Aorta (tissue), 5 donors: ENCODE data around the gene MYO3B. TPM values are rescaled to one million over a fixed set of nuclear protein-coding genes. Genes with fewer than 3 reads are reported as not detected.
A peak's percentile ranks its signal among the peaks of the same experiment; 100 is the strongest.

Source experiments
- ATAC-seq: fragments of 200-7000 bp; cut with Tn5 transposase; one replicate; pipeline ENCODE4 v1.9.1; 2022; ENCODE audit warnings: moderate library complexity; ENCODE audit not compliant: low FRiP score
- DNase-seq, 2 donors: peaks; one replicate each; pipeline ENCODE4 v3.0.0-alpha.2; 2020
- H3K27ac ChIP-seq, 2 donors: one replicate each; pipeline ENCODE4 v1.5.1; 2013; ENCODE audit warnings: low read length in 2 of 2, mild to moderate bottlenecking in 2 of 2, moderate library complexity in 2 of 2, control low read depth in 1 of 2, inconsistent platforms in 1 of 2, low read depth in 1 of 2
- H3K27me3 ChIP-seq, 2 donors: one replicate each; pipeline ENCODE4 v1.6.1; 2013; ENCODE audit warnings: control low read depth in 1 of 2, low read length in 1 of 2, mild to moderate bottlenecking in 1 of 2, moderate library complexity in 1 of 2; ENCODE audit not compliant: insufficient read depth in 2 of 2, control insufficient read depth in 1 of 2
- H3K36me3 ChIP-seq, 2 donors: one replicate each; pipeline ENCODE4 v1.6.1; 2013; ENCODE audit warnings: control low read depth in 1 of 2, low read length in 1 of 2, mild to moderate bottlenecking in 1 of 2; ENCODE audit not compliant: insufficient read depth in 2 of 2, control insufficient read depth in 1 of 2
- H3K4me1 ChIP-seq, 2 donors: one replicate each; pipeline ENCODE4 v1.6.1; 2013; ENCODE audit warnings: low read length in 2 of 2, control low read depth in 1 of 2, mild to moderate bottlenecking in 1 of 2, moderate library complexity in 1 of 2; ENCODE audit not compliant: insufficient read depth in 2 of 2, control insufficient read depth in 1 of 2
- H3K4me3 ChIP-seq, 2 donors: one replicate each; pipeline ENCODE4 v1.5.1; 2013; ENCODE audit warnings: low read length in 2 of 2, control low read depth in 1 of 2, mild to moderate bottlenecking in 1 of 2
- H3K9me3 ChIP-seq: one replicate; pipeline ENCODE4 v1.6.1; 2013; ENCODE audit warnings: mild to moderate bottlenecking, low read length; ENCODE audit not compliant: control insufficient read depth
- WGBS, 2 donors: extraction: QIAGEN DNeasy Blood & Tissue Kit; methylation state at CpG; one replicate each; pipeline ENCODE4 v1.1.7; 2013; 5-methylcytosine and 5-hydroxymethylcytosine counted together
- intact Hi-C, 2 donors: fragments of 100-400 bp; cut with DNase I; formaldehyde crosslinking; loops; one replicate each; pipeline versions ENCODE4 v1.14.2 to v1.15.0; 2022
- long read RNA-seq, 2 donors: library from polyadenylated mRNA; unstranded; transcript quantifications; one replicate each; pipeline ENCODE4 v2.0.0, GENCODE V29; 2020 to 2021
- polyA plus RNA-seq, 2 donors: library from polyadenylated mRNA; stranded (reverse); fragments of 200-250 nt; gene quantifications; one replicate each; pipeline ENCODE4 v1.2.3, GENCODE V29; 2013
- total RNA-seq, 2 donors: library from RNA; stranded (reverse); fragmentation: NEBNext Ultra II Directional; extraction: Animal tissue kit (Norgen Biotek cat#: 25700); gene quantifications; one replicate each; pipeline ENCODE4 v1.2.1, GENCODE V29; 2021
- donor health status: healthy with polysubstance abuse.
- donor health status: Bipolar disorder and iron deficiency.
- donor health status: DM: no; HTN: no; CAD: no.
- donor health status: DM: no; HTN: no; CAD: no.
- donor health status: DM: yes; HTN: yes; CAD: no.

Gene MYO3B
- total RNA-seq (under 1 TPM in 1 of 2 donors, not detected in 1; 0.32 TPM), polyA plus RNA-seq (under 1 TPM in 1 of 2 donors, not detected in 1; 0.05 TPM)
- long read RNA-seq, donor 1, partial matches to known transcripts = 0 of 1 reads
- long read RNA-seq, donor 1, other reads (novel, unspliced or antisense) = 1 of 1 reads
- long read RNA-seq, donor 2, partial matches to known transcripts = 0 of 1 reads
- long read RNA-seq, donor 2, other reads (novel, unspliced or antisense) = 1 of 1 reads

DNA sequence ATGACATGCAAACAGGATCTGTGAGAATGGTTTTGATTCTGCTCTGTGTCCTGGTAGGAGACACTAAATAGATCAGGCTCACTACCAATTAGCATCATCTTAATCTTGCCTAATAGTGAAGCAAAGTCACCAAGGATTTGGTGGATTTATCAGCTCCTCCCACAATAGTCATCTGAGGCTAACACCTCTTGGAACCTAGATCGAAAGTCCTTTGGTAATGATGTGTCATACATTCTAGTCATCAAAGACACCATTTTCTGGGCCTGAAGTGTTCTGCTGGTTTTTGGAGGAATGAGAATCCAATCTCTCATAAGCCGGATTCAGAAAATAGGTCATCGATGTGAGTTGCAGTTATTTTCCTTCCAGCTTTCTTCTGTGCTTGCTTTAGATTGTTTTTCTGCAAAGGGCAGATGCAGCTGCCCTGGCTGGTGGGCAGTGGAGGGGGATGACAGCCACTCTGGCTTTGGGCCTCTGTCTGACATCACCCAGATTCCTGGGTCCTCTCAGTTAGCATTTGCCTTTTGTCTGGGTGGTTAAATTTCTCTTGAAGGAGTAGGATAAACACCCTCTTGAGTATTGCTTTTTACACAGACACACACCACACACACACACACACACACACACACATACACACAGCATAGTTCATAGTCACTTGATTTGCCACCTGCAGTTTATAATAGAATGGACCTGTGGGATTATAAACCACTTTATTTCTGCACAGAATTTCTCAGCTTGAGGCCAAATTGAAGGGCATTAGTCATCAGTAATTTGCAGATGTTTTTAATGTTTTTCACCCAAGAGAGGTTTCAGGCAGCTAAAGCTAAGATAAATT lies at the start of gene MYO3B:
MYO3B (plus strand) TSS at position 198 of the 832 bp plus-strand sequence; CDS start at position 339, 141 bp downstream.
- 68 to 74% methylated on average over 3 of the region's 3 CpGs for WGBS, 2 donors
- intact Hi-C loops = no loop called here
- no peak within 1 kb of the TSS for H3K27ac ChIP-seq
- ATAC-seq = no peak
- H3K9me3 ChIP-seq = no peaks in the 10 kb centered on the region
- H3K27me3 ChIP-seq = no peaks in the 10 kb centered on the region
- DNase-seq = no peak
- H3K4me3 ChIP-seq = no peak within 1 kb of the TSS
- H3K36me3 ChIP-seq = no peaks in the 10 kb centered on the region
- H3K4me1 ChIP-seq = no peaks in the 10 kb centered on the region

DNA sequence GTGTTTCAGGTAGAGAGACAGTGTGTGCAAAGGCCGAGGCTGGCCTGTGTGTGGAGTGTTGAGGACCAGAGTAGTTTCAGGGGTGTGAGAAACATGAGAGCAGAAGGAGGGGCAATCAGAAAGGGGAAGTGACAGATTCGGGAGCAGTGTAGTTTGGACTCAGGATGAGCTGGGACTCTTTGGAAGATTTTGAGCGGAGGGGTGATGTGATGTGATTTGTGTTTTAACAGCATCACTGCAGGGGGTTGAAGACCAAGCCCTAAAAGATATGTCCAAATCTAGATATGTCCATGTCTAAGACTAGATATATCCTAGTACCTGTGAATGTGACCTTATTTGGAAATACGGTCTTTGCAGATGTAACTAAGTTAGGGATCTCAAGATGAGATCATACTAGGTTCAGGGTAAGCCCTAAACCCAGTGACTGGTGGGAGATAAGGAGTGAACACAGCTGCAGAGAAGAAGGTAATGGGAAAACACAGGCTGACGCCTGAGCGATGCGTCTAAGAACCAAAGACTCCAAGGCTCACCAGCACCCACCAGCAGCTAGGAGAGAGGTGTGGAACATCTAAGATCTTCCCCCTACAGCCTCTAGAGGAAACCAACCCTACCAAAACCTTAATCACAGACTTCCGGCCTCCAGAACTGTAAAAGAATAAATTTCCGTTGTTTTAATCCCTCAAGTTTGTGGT lies 38.5 kb upstream of the MYO3B start:
- Histone ChIP-seq H3K27ac (no peak overlapping the region), H3K9me3 (no peaks in the 10 kb centered on the region), H3K27me3 (no peaks in the 10 kb centered on the region), H3K4me3 (no peak overlapping the region), H3K36me3 (no peaks in the 10 kb centered on the region), H3K4me1 (no peaks in the 10 kb centered on the region)
- intact Hi-C loops = no loop called here
- DNase-seq (no peak), ATAC-seq (no peak)
- 92% methylated on average over 9 of the region's 9 CpGs for WGBS, 2 donors

DNA sequence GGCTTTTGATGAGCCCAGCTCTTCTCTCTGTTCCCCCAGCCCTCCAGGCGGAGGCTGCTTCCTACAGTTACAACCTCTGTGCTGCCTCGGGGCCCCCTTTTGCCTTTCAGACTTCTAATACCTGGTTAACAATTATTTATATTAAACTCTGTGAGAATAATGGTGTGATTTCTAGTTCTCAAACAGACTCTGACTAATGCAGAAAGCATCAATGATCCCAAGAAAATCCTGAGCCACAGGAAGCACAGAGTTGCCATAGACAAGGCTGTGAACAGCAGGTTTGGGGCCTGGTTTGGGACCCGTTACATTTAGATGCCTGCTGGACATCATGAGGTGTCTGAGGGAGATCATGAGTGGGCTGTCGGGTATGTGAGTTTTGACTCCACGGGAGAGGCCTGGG lies 37.4 kb upstream of the MYO3B start:
- no peaks in the 10 kb centered on the region for H3K36me3 ChIP-seq
- no peak for ATAC-seq
- H3K27me3 ChIP-seq = no peaks in the 10 kb centered on the region
- no peaks in the 10 kb centered on the region for H3K4me1 ChIP-seq
- H3K9me3 ChIP-seq = no peaks in the 10 kb centered on the region
- 97 to 98% methylated on average over 5 of the region's 5 CpGs for WGBS, 2 donors
- H3K4me3 ChIP-seq = no peak overlapping the region
- DNase-seq = no peak
- H3K27ac ChIP-seq = no peak overlapping the region
- intact Hi-C loops = no loop called here

DNA sequence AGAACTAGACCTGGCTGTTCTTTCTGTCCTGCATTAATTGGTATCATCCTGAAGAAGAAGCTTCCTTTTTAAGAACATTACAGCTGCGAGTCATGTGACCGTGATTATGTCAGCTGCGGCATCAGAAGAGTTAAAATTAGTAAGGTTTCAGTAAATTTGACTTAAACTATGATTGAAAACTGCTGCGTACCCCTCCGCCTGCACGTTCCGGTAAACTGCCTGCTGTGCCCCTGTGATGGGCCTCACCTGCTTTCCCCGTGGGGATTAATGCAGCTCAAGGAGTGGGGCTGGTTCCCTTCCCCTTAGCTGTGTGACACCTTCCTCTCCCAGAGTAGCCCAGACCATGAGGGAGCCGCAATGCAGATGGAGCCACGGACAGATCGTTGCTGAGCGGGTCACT lies 36.1 kb upstream of the MYO3B start:
- 93 to 94% methylated on average over 12 of the region's 12 CpGs for WGBS, 2 donors
- DNase-seq = peak in 1 of 2 donors; percentile 16
- Histone ChIP-seq H3K4me1 (no peaks in the 10 kb centered on the region), H3K9me3 (no peaks in the 10 kb centered on the region), H3K27ac (no peak overlapping the region), H3K36me3 (no peaks in the 10 kb centered on the region), H3K27me3 (no peaks in the 10 kb centered on the region), H3K4me3 (no peak overlapping the region)
- ATAC-seq = no peak
- intact Hi-C loops = no loop called here

DNA sequence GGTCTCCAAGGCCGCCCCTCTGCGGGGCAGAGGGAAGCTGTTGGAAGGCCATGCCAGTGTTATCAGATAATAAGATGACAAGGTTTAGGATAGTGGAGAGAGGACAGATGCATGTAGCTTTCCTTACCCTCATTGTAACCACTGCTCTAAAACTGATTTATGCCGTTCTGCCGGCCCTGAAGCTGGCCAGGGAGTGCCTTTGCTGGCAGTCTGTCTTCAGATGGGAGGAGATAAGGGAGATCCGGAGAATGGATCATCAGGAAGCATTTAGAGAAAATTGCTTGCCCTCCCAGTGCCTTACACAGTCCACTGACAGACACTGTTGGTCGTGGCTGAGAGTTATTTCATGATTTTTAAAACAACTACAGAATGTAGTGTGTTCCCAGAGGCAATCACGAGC lies 35.4 kb upstream of the MYO3B start:
- Histone ChIP-seq H3K36me3 (no peaks in the 10 kb centered on the region), H3K4me1 (no peaks in the 10 kb centered on the region), H3K4me3 (no peak overlapping the region), H3K27me3 (no peaks in the 10 kb centered on the region), H3K27ac (no peak overlapping the region), H3K9me3 (no peaks in the 10 kb centered on the region)
- intact Hi-C loops = no loop called here
- WGBS, 2 donors = 68 to 72% methylated on average over 7 of the region's 7 CpGs
- ATAC-seq = no peak
- no peak for DNase-seq

GRCh38 chr2:170143045-170143717 lies 34.8 kb upstream of the MYO3B start:
- WGBS, 2 donors = 60 to 61% methylated on average over 4 of the region's 4 CpGs
- Histone ChIP-seq H3K27me3 (no peaks in the 10 kb centered on the region), H3K4me3 (no peak overlapping the region), H3K4me1 (no peaks in the 10 kb centered on the region), H3K9me3 (no peaks in the 10 kb centered on the region), H3K36me3 (no peaks in the 10 kb centered on the region), H3K27ac (no peak overlapping the region)
- ATAC-seq (no peak), DNase-seq (no peak)
- intact Hi-C loops = no loop called here

DNA sequence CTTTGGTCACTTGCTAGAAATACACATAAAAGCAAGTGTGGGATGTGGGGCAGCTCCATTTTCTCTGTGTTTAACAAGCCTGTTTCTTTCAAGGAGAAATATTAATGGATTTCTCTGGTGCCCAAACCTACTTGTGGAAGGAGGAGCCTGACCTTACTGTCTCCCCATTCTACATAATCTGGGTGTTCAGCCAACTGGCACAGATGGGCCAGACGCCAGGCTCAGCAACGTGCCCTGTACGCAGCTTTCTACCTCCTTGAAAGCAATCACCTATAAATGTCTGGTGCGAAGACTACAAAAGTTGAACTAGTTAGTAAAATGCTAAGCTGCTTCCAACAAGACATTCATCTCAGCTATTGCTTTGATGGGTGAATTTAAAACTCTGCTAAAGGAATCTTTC lies 33.2 kb upstream of the MYO3B start:
- H3K36me3 ChIP-seq = no peaks in the 10 kb centered on the region
- no peaks in the 10 kb centered on the region for H3K27me3 ChIP-seq
- no peak for ATAC-seq
- DNase-seq = no peak
- H3K4me3 ChIP-seq = no peak overlapping the region
- no peaks in the 10 kb centered on the region for H3K9me3 ChIP-seq
- intact Hi-C loops = no loop called here
- WGBS, 2 donors = 36 to 50% methylated on average over 4 of the region's 4 CpGs
- H3K4me1 ChIP-seq = no peaks in the 10 kb centered on the region
- no peak overlapping the region for H3K27ac ChIP-seq

- DNase-seq = no peak
- Histone ChIP-seq H3K36me3 (no peaks in the 10 kb centered on the region), H3K27me3 (no peaks in the 10 kb centered on the region), H3K27ac (no peak overlapping the region), H3K9me3 (no peaks in the 10 kb centered on the region), H3K4me1 (no peaks in the 10 kb centered on the region), H3K4me3 (no peak overlapping the region)
- WGBS, 2 donors = 73 to 88% methylated on average over 1 of the region's 1 CpG
- intact Hi-C loops = no loop called here
- ATAC-seq = no peak
These were observed 32.8 kb upstream of the MYO3B start for GRCh38 chr2:170145191-170145590.
